LNCaP clone FGC (cell line): ENCODE results near the gene FAM13B.

Experiments used
- DNase-seq: peaks from one replicate; pipeline ENCODE4 v3.0.0-alpha.2; 2011; ENCODE audit warnings: low read depth
- H3K4me3 ChIP-seq: 2 replicates; pipeline ENCODE4 v1.5.1; 2011; ENCODE audit warnings: mild to moderate bottlenecking, low read depth, low read length, control low read depth
- TF ChIP-seq, protein P1 (sequence below): IDR thresholded peaks from 2 replicates; pipeline ENCODE4 v1.5.1; 2012; ENCODE audit warnings: mild to moderate bottlenecking; ENCODE audit not compliant: control insufficient read depth, insufficient read depth; ENCODE audit errors: extremely low read depth

Gene FAM13B

DNA sequence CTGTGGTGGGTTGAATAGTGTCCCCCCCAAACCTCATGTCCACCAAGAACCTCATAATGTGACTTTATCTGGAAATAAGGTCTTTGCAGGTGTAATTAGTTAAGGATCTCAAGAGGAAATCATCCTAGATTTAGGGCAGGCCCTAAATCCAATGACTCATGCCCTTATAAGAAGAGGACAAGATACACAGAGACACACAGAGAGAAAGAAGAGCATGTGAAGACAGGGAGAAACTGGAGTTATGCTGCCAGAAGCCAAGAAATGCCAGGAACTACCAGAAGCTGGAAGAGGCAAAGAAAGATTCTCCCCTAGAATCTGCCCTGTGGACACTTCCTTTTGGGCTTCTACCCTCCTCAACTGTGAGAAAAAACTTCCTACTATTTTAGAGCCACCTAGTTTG is 8.8 kb downstream of the FAM13B start:
- H3K4me3 ChIP-seq, result no peak overlapping the region
- TF ChIP-seq, protein P1, sequence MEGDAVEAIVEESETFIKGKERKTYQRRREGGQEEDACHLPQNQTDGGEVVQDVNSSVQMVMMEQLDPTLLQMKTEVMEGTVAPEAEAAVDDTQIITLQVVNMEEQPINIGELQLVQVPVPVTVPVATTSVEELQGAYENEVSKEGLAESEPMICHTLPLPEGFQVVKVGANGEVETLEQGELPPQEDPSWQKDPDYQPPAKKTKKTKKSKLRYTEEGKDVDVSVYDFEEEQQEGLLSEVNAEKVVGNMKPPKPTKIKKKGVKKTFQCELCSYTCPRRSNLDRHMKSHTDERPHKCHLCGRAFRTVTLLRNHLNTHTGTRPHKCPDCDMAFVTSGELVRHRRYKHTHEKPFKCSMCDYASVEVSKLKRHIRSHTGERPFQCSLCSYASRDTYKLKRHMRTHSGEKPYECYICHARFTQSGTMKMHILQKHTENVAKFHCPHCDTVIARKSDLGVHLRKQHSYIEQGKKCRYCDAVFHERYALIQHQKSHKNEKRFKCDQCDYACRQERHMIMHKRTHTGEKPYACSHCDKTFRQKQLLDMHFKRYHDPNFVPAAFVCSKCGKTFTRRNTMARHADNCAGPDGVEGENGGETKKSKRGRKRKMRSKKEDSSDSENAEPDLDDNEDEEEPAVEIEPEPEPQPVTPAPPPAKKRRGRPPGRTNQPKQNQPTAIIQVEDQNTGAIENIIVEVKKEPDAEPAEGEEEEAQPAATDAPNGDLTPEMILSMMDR, result no peak
- DNase-seq, result no peak

GRCh38 chr5:138022912-138023311 is 10.0 kb downstream of the FAM13B start:
- TF ChIP-seq, protein P1, result no peak
- no peak overlapping the region for H3K4me3 ChIP-seq
- DNase-seq, result no peak

- no peak for DNase-seq
- no peak overlapping the region for H3K4me3 ChIP-seq
- TF ChIP-seq, protein P1, result no peak
These were observed 11.1 kb downstream of the FAM13B start for GRCh38 chr5:138021771-138022170.

DNA sequence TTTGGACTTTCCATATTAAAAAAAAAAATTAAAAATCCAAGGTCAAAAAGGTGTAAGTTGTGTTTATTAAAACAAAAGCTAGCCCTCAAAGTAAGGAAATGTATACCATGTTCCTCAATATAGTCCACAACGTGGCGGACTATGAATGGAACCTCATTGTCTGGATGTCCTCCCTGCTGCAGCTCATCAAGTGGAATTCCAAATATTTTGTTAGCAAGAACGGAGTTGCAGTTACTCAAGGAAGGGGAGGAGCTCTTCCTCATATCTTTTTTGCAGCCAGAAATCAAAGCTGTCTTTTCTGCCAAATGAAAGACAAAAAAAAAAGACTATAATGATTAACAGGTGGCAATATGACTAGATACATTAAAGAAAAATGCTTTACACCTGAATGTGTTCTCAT is 14.0 kb downstream of the FAM13B start:
- TF ChIP-seq, protein P1, result no peak
- H3K4me3 ChIP-seq, result no peak overlapping the region
- DNase-seq, result no peak

- TF ChIP-seq, protein P1, result no peak
- H3K4me3 ChIP-seq, result no peak overlapping the region
- no peak for DNase-seq
These were observed 17.0 kb downstream of the FAM13B start for GRCh38 chr5:138015916-138016315.

GRCh38 chr5:138011991-138012390 is 20.9 kb downstream of the FAM13B start:
- no peak overlapping the region for H3K4me3 ChIP-seq
- TF ChIP-seq, protein P1, result no peak
- DNase-seq, result no peak

DNA sequence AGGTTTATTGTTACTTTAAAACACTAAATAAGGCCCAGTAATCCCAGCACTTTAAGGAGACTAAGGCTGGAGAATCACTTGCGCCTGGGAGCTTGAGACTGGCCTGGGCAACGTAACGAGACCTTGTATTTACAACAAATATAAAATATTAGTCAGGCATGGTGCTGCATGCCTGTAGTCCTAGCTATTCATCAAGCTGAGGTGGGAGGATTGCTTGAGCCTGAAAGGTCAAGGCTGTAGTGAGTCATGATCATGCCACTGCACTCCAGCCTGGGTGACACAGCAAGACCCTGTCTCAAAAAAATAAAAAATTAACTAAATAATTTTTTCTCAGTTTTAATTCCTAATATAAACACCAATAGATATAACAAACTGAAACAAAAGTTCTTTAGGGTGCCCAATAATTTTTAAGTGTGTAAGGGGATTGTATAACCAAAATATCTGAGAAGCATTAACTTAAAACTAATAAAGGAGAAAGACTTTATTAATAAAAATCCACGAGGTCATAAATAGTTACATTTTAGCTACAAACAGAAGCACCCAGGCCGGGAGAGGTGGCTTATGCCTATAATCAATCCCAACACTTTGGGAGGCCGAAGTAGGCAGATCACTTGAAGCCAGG is 32.7 kb downstream of the FAM13B start:
- TF ChIP-seq, protein P1, result no peak

More for the DNA sequence above, 32.7 kb downstream of the FAM13B start:
- no peak overlapping the region for H3K4me3 ChIP-seq
- DNase-seq, result no peak
